GM23248 (cell line): ENCODE measurements around the gene NKX2-8.

Experiments
- EZH2 ChIP-seq: fragments of 200-600 bp; sonication (generic); IDR thresholded peaks from 2 replicates; pipeline ENCODE4 v1.6.1; 2018; ENCODE audit warnings: antibody characterized with exemption, mild to moderate bottlenecking; ENCODE audit not compliant: insufficient read depth, poor library complexity, severe bottlenecking
- EZH2phosphoT487 ChIP-seq: fragments of 200-600 bp; sonication (generic); IDR thresholded peaks from 2 replicates; pipeline ENCODE4 v1.6.1; 2018; ENCODE audit warnings: antibody characterized with exemption, moderate library complexity, mild to moderate bottlenecking, low read depth; ENCODE audit not compliant: insufficient read depth

- TF ChIP-seq EZH2 (no peak), EZH2phosphoT487 (no peak)
Measured at GRCh38 chr14:36588119-36588518, 5.7 kb upstream of the NKX2-8 start.
